ENCODE data around the gene EYS.
"Not testable (repeated sequence)": the region's sequence is repeated elsewhere in the genome, so short reads cannot be mapped to it uniquely, and the experiment has no call there.

EYS gene

DNA sequence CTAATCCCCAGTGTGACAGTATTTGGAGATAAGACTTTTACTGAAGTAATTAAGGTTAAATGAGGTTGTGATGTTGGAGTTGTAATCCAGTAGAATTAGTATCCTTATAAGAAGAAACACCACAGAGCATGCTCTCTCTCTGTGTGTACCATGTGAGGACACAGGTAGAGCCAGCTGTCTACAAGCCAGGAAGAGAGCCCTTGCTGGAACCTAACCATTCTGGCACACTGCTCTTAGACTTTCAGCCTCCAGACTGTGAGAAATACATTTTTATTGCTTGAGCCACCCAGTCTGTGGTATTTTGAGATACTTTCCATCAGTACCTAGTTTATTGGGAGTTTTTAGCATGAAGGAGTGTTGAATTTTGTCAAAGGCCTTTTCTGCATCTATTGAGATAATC, 1961.2 kb downstream of the EYS start:
- no peak for DNase-seq (ENCODE audit: low spot score)

GRCh38 chr6:63744810-63745209, 1962.2 kb downstream of the EYS start:
- DNase-seq (ENCODE audit: low spot score) = no peak

DNA sequence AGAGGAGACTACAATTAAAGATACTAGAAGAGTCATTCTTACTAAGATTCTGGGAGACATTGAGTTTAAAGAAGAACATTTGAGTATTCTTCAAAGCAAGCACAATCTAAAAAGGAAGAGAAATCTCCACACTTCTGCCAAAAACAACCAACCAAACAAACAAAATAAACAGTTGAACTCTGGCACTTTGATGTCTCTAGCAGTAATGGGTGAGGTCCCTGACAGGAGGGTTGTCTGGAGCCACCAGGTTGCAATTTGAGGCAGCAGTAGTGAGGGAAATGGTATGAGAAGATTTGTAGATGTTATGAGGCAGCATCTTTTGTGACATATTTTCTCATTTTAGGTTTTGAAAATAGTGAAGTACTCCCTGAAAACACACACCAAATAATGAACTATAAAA, 1963.3 kb downstream of the EYS start:
- no peak for DNase-seq (ENCODE audit: low spot score)

DNA sequence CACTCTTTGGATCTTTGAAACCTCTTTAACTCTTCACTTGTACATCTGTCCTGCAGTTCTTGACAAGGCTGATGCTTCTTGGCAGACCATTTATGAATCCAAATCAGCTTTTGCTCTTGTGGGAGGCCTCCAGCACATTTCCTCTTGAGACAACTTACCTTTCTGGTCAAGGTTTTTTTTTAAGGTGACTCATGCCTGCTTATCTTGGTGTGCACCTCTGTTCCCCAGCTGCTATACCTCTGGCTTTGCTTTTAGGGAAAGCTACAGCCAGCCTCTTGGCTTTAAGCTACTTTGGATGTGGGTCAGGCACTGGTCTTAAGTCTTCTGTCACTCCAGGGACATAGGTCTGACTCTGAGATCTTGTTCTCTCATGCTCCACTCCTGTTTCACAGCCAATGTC, 1965.0 kb downstream of the EYS start:
- DNase-seq (ENCODE audit: low spot score) = no peak

DNA sequence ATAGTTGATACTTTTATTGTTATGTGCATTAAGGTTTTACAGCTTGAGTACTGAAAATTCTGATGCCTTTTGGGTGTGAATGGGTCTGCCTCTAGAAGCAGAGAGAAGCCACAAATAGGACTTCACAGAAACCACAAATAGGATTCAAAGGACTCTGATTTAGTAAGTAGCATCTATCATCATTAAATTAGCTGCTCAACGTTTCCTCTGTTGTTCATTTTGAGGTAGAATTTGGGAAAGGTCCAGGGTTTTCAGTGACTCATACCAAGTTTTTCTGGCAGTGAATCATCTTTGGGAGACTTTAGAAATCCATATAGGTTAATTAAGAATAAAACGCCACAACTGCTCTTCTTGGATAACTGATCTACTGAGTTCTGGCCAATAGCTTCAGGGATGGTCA, 1966.3 kb downstream of the EYS start:
- no peak for DNase-seq (ENCODE audit: low spot score)

GRCh38 chr6:63739094-63739687, 1967.8 kb downstream of the EYS start:
- no peak for DNase-seq (ENCODE audit: low spot score)

GRCh38 chr6:63738190-63738589, 1968.8 kb downstream of the EYS start:
- DNase-seq (ENCODE audit: low spot score) = not testable (repeated sequence)

DNA sequence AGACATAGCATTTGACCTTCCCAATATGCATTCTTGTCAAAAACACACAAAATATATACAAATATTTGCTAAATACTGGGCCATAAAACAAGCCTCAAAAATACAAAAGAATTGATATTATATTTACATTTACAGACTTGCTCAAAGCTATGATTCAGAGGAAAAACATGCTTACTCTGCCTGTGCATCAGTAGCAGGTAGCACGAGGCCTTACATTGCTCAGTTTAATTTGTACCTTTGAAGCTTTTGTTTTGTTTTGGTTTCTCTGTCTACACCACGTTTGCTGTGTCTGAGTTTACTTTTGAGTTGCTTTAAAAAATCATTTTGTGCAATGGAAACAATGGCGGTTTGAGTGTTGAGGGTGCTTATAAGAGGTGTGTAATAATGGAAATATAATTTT, 1972.1 kb downstream of the EYS start:
- no peak for DNase-seq (ENCODE audit: low spot score)

- DNase-seq (ENCODE audit: low spot score) = no peak
Measured at GRCh38 chr6:63732336-63732735, 1974.7 kb downstream of the EYS start.

DNA sequence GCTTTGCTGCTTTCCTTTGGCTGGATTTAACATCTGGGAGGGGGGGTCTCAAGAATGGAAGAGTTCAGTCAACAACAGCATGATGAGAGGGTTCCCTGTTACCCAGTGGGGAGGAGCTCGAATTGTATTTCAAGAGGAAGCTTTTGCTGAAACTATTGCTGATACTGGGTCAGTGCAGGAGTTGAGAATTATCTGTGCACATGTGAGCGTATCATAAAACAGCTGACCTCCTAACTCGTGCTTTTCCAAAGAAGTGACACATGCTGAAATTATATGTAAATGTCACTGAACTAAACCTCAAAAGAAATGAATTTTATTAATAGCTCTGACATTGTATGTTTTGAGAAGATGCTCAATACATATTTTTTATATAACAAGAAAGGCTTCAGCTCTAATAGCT, 1975.1 kb downstream of the EYS start:
- DNase-seq (ENCODE audit: low spot score) = no peak

- DNase-seq (ENCODE audit: low spot score) = no peak
Measured at GRCh38 chr6:63730311-63730710, 1976.7 kb downstream of the EYS start.

DNA sequence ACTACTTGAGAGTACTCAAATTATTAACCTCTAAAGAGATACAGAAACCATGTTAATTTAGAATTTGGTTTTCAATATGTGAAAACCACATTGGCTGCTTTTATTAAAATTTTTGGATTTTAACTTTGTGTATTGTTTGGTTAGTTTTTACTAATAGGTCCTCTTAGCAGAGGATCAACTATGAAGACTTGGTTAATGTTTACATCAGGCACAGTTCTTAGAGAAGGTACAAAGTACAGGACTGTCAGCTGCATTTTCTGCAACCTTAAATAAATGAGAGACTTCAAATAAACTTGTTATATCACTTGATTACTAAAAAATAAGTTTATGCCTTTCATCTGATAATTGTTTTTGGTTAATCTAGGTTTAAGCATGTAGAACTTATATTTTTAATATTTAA, 1982.3 kb downstream of the EYS start:
- DNase-seq (ENCODE audit: low spot score) = no peak

GRCh38 chr6:63721181-63721580, 1985.8 kb downstream of the EYS start:
- no peak for DNase-seq (ENCODE audit: low spot score)

DNA sequence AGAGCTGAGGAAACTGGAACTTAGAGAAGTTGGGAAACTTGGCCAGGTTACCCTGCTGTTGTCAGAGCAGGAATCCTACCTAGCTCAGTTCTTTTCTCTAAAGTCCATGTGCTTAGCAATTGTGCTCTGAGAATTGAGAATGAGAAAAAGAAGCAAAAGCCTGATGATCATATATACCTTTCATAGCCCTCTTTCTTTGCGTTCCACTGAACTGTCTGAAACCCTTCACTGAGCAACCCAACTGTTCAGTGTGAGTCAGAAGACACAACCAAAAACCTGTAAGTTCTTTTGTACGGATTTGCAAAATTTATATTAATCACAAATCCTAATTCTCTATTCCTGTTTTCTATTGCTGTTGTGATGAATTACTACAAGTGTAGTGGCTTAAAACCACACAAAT, 1990.9 kb downstream of the EYS start:
- no peak for DNase-seq (ENCODE audit: low spot score)

- no peak for DNase-seq (ENCODE audit: low spot score)
Measured at GRCh38 chr6:63714091-63714490, 1992.9 kb downstream of the EYS start.

DNA sequence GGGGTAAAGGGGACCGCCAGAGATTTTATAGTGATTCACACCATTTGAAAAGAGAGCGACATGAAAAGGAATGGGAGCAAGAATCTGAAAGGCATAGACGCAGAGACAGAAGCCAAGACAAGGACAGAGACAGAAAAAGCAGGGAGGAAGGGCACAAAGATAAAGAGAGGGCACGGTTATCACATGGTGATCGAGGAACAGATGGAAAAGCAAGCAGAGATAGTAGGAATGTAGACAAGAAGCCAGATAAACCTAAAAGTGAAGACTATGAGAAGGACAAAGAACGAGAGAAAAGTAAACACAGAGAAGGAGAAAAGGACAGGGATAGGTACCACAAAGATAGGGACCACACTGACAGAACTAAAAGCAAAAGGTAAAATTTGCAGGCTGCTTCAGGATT, 1993.7 kb downstream of the EYS start:
- no peak for DNase-seq (ENCODE audit: low spot score)

- DNase-seq (ENCODE audit: low spot score) = no peak
Measured at GRCh38 chr6:63709148-63709547, 1997.9 kb downstream of the EYS start.

- DNase-seq (ENCODE audit: low spot score) = no peak
Measured at GRCh38 chr6:63708631-63709030, 1998.4 kb downstream of the EYS start.

DNA sequence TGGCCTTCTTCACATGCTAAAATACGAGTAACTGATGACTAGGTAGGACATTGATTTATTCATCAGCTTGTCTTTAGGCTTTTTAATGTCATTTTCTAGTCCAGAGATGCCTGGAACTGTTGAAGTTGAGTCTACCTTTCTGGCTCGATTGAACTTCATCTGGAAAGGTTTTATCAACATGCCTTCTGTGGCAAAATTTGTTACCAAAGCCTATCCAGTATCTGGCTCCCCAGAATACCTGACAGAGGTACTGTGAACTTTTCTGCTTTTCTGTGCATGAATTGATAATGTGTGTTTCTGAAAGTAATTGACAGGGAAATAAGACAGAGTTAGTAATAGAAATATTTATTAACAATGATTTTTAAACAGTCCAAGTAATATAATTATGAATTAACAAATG, 2000.4 kb downstream of the EYS start:
- no peak for DNase-seq (ENCODE audit: low spot score)

DNA sequence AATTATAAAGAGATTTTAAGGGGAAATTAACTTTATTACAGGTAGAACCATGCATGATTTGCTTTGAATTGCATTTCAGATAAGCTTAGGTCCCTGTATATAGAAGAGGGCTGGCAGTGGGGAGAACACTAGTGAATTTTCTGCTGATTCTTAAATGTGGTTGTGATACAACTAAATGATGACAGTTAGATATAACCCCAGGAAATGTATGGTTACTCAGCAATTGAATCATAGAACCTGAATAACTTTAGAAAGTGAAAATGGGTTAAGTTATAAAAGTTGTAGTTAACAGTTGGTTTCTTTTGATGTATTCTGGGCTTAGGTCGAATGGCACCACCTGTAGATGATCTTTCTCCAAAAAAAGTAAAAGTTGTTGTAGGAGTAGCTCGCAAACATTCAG, 2001.3 kb downstream of the EYS start:
- no peak for DNase-seq (ENCODE audit: low spot score)

- DNase-seq (ENCODE audit: low spot score) = no peak
Measured at GRCh38 chr6:63690221-63690620, 2016.8 kb downstream of the EYS start.

DNA sequence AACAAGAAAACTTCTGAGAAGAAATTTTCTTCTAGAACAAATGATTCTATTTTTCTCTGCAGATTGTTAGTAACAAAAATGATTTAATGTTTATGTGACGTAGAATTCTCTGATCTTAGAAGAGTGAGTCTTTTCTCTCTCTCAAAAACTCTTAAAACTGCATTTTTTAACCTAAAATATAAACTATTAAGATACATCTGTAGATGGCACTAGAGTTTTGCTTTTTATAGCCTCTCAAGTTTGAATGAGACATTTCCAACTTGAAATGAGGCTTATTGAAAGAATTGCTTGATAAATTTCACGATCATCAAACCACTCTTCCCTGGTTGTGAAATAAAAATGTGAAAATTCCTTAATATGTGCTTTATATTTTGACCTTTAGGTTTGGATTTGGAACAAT, 2017.6 kb downstream of the EYS start:
- no peak for DNase-seq (ENCODE audit: low spot score)

GRCh38 chr6:63685446-63686379, 2021.3 kb downstream of the EYS start:
- DNase-seq (ENCODE audit: low spot score) = no peak
